GM18870 (cell line): ENCODE measurements around the gene GAB2.

Source experiments
- ATAC-seq: cut with Tn5 transposase; IDR thresholded peaks from one replicate; pipeline ENCODE4 v1.9.1; 2021; ENCODE audit warnings: moderate library complexity; ENCODE audit not compliant: unreplicated experiment

The GAB2 gene

GRCh38 chr11:78208257-78209165 lies 209.1 kb downstream of the GAB2 start:
- ATAC-seq: no peak

- no peak for ATAC-seq
Observed at GRCh38 chr11:78207532-78208256, 209.9 kb downstream of the GAB2 start.

- no peak for ATAC-seq
Observed at GRCh38 chr11:78205691-78206090, 211.9 kb downstream of the GAB2 start.

GRCh38 chr11:78205256-78205655 lies 212.4 kb downstream of the GAB2 start:
- no peak for ATAC-seq

GRCh38 chr11:78203184-78203583 lies 214.4 kb downstream of the GAB2 start:
- no peak for ATAC-seq

GRCh38 chr11:78202733-78203167 lies 214.9 kb downstream of the GAB2 start:
- no peak for ATAC-seq

- ATAC-seq: no peak
Observed at GRCh38 chr11:78201096-78201818, 216.4 kb downstream of the GAB2 start.

- ATAC-seq: no peak
Observed at GRCh38 chr11:78200553-78200952, 217.1 kb downstream of the GAB2 start.

- no peak for ATAC-seq
Observed at GRCh38 chr11:78200061-78200460, 217.6 kb downstream of the GAB2 start.

GRCh38 chr11:78199653-78200015 lies 218.0 kb downstream of the GAB2 start:
- ATAC-seq: no peak

GRCh38 chr11:78199015-78199652 lies 218.5 kb downstream of the GAB2 start:
- no peak for ATAC-seq

GRCh38 chr11:78197816-78198215 lies 219.8 kb downstream of the GAB2 start:
- no peak for ATAC-seq

- ATAC-seq: no peak
Observed at GRCh38 chr11:78196661-78197091, 220.9 kb downstream of the GAB2 start.

- ATAC-seq: no peak
Observed at GRCh38 chr11:78195917-78196560, 221.6 kb downstream of the GAB2 start.

- no peak for ATAC-seq
Observed at GRCh38 chr11:78194490-78194889, 223.1 kb downstream of the GAB2 start.

- no peak for ATAC-seq
Observed at GRCh38 chr11:78193806-78194205, 223.8 kb downstream of the GAB2 start.

GRCh38 chr11:78192911-78193351 lies 224.7 kb downstream of the GAB2 start:
- ATAC-seq: no peak

GRCh38 chr11:78192223-78192719 lies 225.3 kb downstream of the GAB2 start:
- ATAC-seq: no peak

- ATAC-seq: no peak
Observed at GRCh38 chr11:78190871-78191538, 226.6 kb downstream of the GAB2 start.

- no peak for ATAC-seq
Observed at GRCh38 chr11:78190374-78190773, 227.2 kb downstream of the GAB2 start.
